Measurements from ENCODE around the gene GPC1. TPM values are rescaled to one million over a fixed set of nuclear protein-coding genes. Genes with fewer than 3 reads are reported as not detected.

Gene GPC1
- total RNA-seq, 1 experiment from 2014 or later = 38.9 TPM

- ChIA-PET CTCF (no interaction called here), POLR2A (no interaction called here)
- peaks cover 19% of the 10 kb centered on the region for H3K36me3 Mint-ChIP-seq (ENCODE audit: insufficient read depth, unreplicated experiment)
- no peak for DNase-seq (ENCODE audit: unreplicated experiment)
- no peak for TF ChIP-seq CTCF (IDR thresholded peaks at IDR 0.05; ENCODE audit: unreplicated experiment)
- H3K27me3 Mint-ChIP-seq (ENCODE audit: insufficient read depth, unreplicated experiment) = no peaks in the 10 kb centered on the region
- no peak overlapping the region for H3K4me3 Mint-ChIP-seq (ENCODE audit: unreplicated experiment)
- H3K9me3 Mint-ChIP-seq (ENCODE audit: unreplicated experiment) = peaks cover 8% of the 10 kb centered on the region
- no peak overlapping the region for H3K27ac Mint-ChIP-seq (ENCODE audit: low read depth, unreplicated experiment)
- no TSS peak for BruUV-seq (replicated peaks)
- intact Hi-C loops (cut with micrococcal nuclease) = no loop called here
- H3K4me1 Mint-ChIP-seq (ENCODE audit: insufficient read depth, unreplicated experiment) = peaks cover 5% of the 10 kb centered on the region
Observed at GRCh38 chr2:240469239-240469636, 33.8 kb downstream of the GPC1 start.

GRCh38 chr2:240469740-240470139 lies 34.3 kb downstream of the GPC1 start:
- no peak overlapping the region for H3K27ac Mint-ChIP-seq (ENCODE audit: low read depth, unreplicated experiment)
- no peak overlapping the region for H3K4me3 Mint-ChIP-seq (ENCODE audit: unreplicated experiment)
- peaks cover 17% of the 10 kb centered on the region for H3K36me3 Mint-ChIP-seq (ENCODE audit: insufficient read depth, unreplicated experiment)
- ChIA-PET POLR2A (no interaction called here), CTCF (no interaction called here)
- H3K27me3 Mint-ChIP-seq (ENCODE audit: insufficient read depth, unreplicated experiment) = no peaks in the 10 kb centered on the region
- H3K9me3 Mint-ChIP-seq (ENCODE audit: unreplicated experiment) = peaks cover 8% of the 10 kb centered on the region
- TF ChIP-seq CTCF (IDR thresholded peaks at IDR 0.05; ENCODE audit: unreplicated experiment) = no peak
- DNase-seq (ENCODE audit: unreplicated experiment) = no peak
- intact Hi-C loops (cut with micrococcal nuclease) = no loop called here
- no TSS peak for BruUV-seq (replicated peaks)
- H3K4me1 Mint-ChIP-seq (ENCODE audit: insufficient read depth, unreplicated experiment) = peaks cover 5% of the 10 kb centered on the region

- DNase-seq (ENCODE audit: unreplicated experiment) = no peak
- no TSS peak for BruUV-seq (replicated peaks)
- Mint-ChIP-seq H3K4me3 (ENCODE audit: unreplicated experiment) (no peak overlapping the region), H3K27ac (ENCODE audit: low read depth, unreplicated experiment) (no peak overlapping the region), H3K9me3 (ENCODE audit: unreplicated experiment) (peaks cover 8% of the 10 kb centered on the region), H3K27me3 (ENCODE audit: insufficient read depth, unreplicated experiment) (no peaks in the 10 kb centered on the region), H3K4me1 (ENCODE audit: insufficient read depth, unreplicated experiment) (peaks cover 5% of the 10 kb centered on the region), H3K36me3 (ENCODE audit: insufficient read depth, unreplicated experiment) (no peaks in the 10 kb centered on the region)
- intact Hi-C loops (cut with micrococcal nuclease) = no loop called here
- ChIA-PET POLR2A (no interaction called here), CTCF (interaction anchor here (0.6 to 1.0 kb wide), 2 partner anchors 16 to 36 kb away, joined by 3 read pairs; no protein-coding TSS in a partner anchor)
- no peak for TF ChIP-seq CTCF (IDR thresholded peaks at IDR 0.05; ENCODE audit: unreplicated experiment)
Observed at GRCh38 chr2:240472078-240472790, 36.8 kb downstream of the GPC1 start.

- Mint-ChIP-seq H3K36me3 (ENCODE audit: insufficient read depth, unreplicated experiment) (no peaks in the 10 kb centered on the region), H3K4me3 (ENCODE audit: unreplicated experiment) (no peak overlapping the region), H3K27ac (ENCODE audit: low read depth, unreplicated experiment) (no peak overlapping the region), H3K4me1 (ENCODE audit: insufficient read depth, unreplicated experiment) (peaks cover 5% of the 10 kb centered on the region), H3K27me3 (ENCODE audit: insufficient read depth, unreplicated experiment) (no peaks in the 10 kb centered on the region), H3K9me3 (ENCODE audit: unreplicated experiment) (peaks cover 8% of the 10 kb centered on the region)
- TF ChIP-seq CTCF (IDR thresholded peaks at IDR 0.05; ENCODE audit: unreplicated experiment) = no peak
- POLR2A ChIA-PET = interaction anchor here (0.6 kb wide), 1 partner anchor 23 kb away, joined by 3 read pairs; no protein-coding TSS in a partner anchor
- intact Hi-C loops (cut with micrococcal nuclease) = no loop called here
- CTCF ChIA-PET = interaction anchor here (0.6 to 1.0 kb wide), 2 partner anchors 17 to 330 kb away, joined by 3 to 4 read pairs; no protein-coding TSS in a partner anchor
- no peak for DNase-seq (ENCODE audit: unreplicated experiment)
- no TSS peak for BruUV-seq (replicated peaks)
Observed at GRCh38 chr2:240473211-240473610, 37.7 kb downstream of the GPC1 start.

Measured in MCF 10A (cell line).